Keratinocyte (primary cell): Measurements from ENCODE around the gene MAP3K3.

ENCODE experiments used
- CTCF ChIP-seq, 3 experiments: IDR thresholded peaks in 1 of 3; conservative IDR thresholded peaks in 1 of 3; optimal IDR thresholded peaks in 1 of 3; 2 replicates in 2 of 3; 3 replicates in 1 of 3; pipeline versions ENCODE3 to v1.5.1; 2011; ENCODE audit warnings: low read length in 3 of 3, mild to moderate bottlenecking in 3 of 3, moderate library complexity in 2 of 3, control low read depth in 1 of 3, inconsistent platforms in 1 of 3; ENCODE audit not compliant: insufficient read depth in 2 of 3; ENCODE audit errors: extremely low read depth in 1 of 3
- EZH2 ChIP-seq: IDR thresholded peaks from one replicate; pipeline ENCODE4 v1.6.1; 2012; ENCODE audit warnings: inconsistent platforms, mild to moderate bottlenecking, low read length, moderate library complexity

DNA sequence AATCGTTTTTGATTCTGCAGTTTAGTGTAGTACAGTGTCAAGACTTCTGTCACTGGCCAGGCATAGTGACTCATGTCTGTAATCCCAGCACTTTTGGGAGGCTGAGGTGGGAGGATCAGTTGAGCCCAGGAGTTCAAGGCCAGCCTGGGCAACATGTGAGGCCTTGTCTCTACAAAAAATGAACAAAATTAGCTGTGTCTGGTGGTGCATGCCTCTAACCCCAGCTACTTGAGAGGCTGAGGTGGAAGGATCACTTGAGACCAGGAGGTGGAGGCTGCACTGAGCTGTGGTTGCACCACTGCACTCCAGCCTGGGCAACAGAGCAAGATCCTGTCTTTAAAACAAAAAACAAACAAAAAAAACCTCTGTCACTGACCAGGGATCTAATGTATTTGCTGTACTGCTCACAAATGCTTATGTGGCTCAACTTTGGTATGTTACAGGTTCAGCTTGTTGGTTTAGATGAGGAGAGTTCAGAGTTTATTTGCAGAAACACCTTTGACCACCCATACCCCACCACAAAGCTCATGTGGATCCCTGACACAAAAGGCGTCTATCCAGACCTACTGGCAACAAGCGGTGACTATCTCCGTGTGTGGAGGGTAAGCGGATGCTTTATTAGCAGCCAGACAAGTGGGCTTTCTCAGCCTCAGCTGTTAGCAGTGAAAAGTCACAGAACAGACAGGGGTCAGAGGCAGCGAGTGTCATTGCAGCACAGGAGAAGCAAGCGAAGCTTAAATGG, 44.0 kb upstream of the MAP3K3 start:
- TF ChIP-seq CTCF (optimal IDR thresholded peaks at IDR 0.05 in 1 of 3, IDR thresholded peaks at IDR 0.05 in 1 of 3, conservative IDR thresholded peaks at IDR 0.05 in 1 of 3; ENCODE audit: extremely low read depth in 1 of 3, insufficient read depth in 2 of 3, low read length in 3 of 3) (no peak), EZH2 (no peak)
